EH (cell line): ENCODE data around the gene FAM221A.
"Not testable (repeated sequence)": the region's sequence is repeated elsewhere in the genome, so short reads cannot be mapped to it uniquely, and the experiment has no call there.

Source experiments
- DNase-seq: peaks from one replicate; pipeline ENCODE4 v3.0.0-alpha.2; 2015; ENCODE audit warnings: low read depth

Gene FAM221A, protein sequence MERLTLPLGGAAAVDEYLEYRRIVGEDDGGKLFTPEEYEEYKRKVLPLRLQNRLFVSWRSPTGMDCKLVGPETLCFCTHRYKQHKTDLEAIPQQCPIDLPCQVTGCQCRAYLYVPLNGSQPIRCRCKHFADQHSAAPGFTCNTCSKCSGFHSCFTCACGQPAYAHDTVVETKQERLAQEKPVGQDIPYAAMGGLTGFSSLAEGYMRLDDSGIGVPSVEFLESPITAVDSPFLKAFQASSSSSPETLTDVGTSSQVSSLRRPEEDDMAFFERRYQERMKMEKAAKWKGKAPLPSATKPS

DNA sequence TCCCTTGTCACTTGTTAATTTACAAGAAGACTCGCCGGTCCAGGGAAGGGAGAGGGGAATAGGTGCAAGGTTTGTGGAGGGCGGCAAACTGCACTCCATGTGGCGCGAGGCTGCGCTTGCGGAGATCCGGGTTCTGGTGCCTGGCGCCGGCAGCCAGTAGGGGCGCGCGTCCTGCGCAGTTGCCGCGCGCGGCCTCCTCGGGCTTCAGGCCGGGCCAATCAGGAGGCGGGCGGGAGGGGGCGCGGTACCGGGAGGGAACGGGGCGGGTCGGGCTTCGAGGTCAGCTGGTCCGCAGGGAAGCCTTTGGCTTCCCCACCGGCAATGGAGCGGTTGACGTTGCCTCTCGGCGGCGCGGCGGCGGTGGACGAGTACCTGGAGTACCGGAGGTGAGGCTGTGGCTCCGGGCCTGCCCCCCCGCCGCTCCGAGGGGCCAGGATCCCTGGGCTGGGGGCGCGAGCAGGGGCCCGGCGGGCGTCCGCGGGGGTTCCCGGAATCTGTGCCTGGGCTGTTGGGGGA lies at the start of gene FAM221A:
TSS of gene FAM221A (plus strand) at position 302 of the 516 bp plus-strand sequence. CDS start at position 322, 20 bp downstream.
- DNase-seq: peak; percentile 62

DNA sequence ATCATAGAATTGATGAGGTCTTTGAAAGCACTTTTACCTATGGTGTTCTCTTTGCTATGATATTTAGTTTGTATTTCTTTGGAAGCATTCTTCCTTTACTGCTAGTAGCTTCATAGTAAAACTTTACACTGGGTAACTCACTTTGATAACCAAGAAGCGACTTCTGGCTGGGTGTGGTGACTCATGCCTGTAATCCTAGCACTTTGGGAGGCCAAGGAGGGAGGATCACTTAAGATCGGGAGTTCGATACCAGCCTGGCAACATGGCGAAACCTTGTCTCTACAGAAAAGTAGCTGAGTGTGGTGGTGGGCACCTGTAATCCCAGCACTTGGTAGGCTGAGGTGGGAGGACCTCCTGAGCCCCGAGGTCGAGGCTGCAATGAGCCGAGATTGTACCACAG lies 46.6 kb upstream of the FAM221A start:
- DNase-seq: no peak

DNA sequence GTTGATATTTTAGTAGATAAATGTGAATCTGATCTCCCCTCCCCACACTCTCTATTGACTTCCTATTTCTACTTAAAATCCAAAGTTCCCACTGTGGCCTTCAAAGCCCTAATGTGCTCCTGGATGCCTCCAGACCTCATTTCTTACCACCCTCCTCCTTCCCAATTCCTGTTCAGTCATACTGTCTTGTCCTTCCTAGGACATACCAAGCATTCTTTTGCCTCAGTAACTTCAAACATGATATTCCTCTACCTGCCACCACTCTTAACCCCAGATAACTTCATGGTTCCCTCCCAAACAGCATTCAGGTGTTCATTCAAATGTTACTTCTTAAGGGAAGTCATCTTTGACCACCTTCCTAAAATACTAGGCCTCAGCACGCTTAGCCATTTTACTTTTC lies 34.2 kb upstream of the FAM221A start:
- DNase-seq: no peak

DNA sequence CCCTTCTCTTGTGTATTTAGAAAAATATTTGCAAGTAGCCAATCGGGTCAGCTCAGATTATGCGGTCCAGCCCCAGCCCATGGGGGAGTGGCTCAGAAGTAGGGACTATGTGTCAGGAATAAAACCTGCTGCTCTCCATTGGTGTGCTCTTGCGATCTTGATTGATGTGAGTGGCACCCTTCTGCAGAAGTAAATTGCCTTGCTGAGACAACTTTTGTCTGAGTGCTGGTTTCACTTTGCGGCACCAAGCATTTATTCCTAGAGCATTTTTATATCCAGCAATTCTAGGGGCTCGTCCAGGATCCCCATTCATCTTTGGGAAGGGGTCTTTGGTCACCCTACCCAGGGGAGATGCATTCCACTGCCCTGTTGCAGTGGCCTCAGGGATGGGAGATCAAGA lies 26.1 kb upstream of the FAM221A start:
- no peak for DNase-seq

DNA sequence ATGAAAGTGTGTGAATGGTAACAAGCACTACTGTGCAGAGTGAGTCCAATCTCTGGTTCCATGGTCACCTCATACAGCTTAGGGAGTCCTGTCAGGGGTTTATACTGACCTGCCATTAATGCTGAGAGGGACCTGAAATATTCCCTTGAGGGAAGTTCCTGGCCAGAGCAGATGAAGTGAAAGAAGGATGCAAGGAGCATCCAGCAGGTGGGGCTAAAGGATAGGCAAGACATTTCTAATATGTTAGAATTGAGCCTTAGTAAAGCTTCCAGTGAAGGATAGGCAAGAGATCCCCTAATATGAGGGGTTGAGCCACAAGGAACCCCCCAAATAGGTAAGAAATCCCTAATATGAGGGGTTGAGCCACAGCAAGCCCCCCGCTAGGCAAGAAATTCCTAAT lies 25.5 kb upstream of the FAM221A start:
- peak; percentile 18 for DNase-seq

DNA sequence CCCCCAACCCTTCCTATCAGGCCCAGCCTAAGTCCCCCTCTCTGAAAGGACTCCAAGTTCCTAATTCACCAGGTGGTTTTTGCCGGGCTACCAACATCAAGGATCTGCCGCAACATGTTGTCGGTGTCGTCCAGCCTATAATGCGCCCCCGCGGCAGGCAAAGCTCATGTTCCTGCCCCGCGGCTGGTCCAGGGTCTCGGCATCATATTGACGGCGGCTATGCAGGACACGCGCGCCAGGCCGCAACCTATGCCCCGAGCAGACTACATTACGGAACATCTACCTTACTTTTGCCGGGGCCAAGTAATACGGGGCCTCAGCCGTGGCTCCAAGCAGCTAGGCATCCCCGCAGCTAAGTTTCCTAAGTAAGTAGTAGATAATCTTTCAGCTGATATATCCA lies 24.6 kb upstream of the FAM221A start:
- no peak for DNase-seq

DNA sequence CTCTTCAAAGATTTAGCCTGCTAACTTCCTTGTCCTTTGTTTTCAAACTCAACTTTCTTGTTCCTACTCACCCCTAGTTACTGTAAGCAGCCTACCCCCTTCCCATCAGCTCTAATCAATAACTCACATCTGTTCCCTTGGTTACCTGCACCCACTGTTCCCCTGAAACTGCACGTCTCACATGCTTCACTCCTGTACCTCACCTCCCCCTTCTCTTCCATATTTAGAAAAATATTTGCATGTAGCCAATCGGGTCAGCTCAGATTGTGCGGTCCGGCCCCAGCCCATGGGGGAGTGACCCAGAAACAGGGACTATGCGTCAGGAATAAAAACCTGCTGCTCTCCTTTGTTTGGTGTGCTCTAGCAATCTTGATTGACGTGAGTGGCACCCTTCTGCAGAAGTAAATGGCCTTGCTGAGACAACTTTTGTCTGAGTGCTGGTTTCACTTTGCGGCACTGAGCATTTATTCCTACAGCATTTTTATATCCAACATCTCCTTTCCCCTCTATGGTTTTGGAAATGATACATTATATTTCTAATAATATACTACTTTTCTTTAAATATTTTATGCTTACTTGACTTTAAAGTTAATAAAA lies 21.1 kb upstream of the FAM221A start:
- no peak for DNase-seq

DNA sequence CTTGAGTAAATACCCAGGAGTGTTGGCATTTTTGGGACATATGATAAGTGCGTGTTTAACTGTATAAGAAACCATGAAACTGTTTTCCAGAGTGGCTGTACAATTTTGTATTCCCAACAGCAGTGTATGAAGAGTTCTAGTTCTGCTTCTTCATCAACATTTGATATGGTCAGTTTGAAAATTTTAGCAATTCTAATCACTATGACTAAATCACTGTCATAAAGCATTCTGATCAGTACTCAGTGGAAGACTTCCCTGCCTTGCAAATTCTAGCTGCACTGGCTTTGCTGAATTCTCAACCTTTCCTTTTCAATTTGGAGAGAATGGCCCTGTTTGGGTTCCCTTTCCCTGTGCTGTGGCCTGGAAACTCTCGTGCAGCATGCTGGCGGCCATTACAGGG lies 18.6 kb upstream of the FAM221A start:
- no peak for DNase-seq

DNA sequence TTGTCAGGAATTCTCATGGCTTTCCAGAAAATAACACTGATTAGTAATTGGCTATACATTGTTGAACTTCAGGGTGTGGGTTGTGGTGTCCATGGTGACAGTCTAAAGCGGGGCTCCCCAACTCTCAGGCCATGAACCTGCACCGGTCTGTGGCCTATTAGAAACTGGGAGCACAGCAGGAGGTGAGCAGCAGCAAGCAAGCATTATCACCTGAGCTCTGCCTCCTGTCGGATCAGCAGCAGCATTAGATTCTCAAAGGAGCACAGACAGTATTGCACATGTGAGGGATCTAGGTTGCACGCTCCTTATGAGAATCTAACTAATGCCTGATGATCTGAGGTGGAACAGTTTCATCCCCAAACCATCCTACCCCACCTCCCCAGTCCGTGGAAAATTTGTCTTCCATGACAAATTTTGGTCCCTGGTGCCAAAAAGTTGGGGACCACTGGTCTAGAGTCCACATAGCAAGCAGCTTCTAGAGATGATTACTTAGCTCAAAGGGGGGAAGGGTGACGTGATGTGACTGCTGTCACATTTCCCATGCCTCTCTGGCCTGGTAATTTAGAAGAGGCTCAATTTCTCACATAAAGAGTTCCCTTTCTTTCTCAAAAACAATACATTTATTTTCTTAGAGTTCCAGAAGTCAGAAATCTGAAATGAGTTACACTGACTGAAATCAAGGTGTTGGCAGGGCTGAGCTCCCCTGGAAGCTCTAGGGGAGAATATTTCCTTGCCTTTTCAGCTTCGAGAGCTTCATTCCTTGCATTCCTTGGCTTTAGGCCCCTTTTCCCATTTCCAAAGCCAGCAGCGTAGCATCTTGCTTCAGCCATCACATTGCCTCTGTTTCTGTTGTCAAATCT lies 17.6 kb upstream of the FAM221A start:
- DNase-seq: peak; percentile 21

DNA sequence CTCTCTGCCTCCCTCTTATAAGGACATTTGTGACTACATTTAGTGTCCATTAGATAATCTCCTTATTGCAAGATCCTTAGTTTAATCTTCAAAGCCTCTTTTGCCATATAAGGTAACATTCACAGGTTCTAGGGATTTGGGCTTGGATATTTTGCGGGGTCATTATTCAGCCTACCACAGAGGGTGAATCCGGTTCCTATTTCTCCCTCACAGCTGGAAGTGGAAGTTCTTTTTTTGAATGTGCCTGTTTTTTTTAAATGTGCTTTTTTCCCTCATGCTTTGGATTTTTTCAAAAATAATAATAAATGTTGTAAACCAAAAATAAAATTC lies 17.1 kb upstream of the FAM221A start:
- no peak for DNase-seq

DNA sequence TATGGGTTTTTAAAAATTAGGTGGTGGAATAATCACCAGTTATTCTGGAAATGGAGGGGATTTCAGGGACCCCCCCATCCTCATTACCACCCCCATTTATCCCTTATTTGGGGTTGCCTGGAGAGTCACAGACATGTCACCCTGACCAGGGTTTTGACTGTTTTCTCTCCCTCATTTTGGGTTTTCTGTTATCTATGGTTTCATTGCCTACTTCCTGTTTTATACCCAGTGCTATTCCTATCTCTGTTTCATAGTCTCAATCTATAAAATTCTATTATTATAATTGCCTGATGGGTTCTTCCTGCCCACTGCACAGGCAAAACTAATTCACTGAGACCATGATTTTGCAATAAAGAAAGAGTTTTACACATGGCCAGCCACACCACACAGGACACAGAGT lies 15.9 kb upstream of the FAM221A start:
- no peak for DNase-seq

DNA sequence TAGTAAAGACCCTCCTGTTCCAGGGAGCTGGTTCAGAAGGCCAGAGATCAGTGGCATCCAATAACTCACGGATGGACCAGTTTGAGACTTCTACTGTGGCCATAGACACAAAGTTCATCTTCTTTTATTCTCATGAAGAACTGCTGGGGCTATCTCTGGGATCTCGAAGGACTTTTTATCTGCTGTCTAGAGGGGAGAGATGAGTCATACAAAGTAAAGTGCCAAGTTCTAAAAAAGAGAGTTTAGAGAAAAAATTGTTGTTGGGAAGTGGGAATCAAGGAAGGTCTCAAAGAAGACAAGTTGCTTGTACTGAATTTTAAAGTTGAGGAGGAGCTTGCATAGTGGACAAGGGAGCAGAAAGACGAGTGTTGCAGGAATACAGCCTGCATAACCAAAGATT lies 8.0 kb upstream of the FAM221A start:
- no peak for DNase-seq

DNA sequence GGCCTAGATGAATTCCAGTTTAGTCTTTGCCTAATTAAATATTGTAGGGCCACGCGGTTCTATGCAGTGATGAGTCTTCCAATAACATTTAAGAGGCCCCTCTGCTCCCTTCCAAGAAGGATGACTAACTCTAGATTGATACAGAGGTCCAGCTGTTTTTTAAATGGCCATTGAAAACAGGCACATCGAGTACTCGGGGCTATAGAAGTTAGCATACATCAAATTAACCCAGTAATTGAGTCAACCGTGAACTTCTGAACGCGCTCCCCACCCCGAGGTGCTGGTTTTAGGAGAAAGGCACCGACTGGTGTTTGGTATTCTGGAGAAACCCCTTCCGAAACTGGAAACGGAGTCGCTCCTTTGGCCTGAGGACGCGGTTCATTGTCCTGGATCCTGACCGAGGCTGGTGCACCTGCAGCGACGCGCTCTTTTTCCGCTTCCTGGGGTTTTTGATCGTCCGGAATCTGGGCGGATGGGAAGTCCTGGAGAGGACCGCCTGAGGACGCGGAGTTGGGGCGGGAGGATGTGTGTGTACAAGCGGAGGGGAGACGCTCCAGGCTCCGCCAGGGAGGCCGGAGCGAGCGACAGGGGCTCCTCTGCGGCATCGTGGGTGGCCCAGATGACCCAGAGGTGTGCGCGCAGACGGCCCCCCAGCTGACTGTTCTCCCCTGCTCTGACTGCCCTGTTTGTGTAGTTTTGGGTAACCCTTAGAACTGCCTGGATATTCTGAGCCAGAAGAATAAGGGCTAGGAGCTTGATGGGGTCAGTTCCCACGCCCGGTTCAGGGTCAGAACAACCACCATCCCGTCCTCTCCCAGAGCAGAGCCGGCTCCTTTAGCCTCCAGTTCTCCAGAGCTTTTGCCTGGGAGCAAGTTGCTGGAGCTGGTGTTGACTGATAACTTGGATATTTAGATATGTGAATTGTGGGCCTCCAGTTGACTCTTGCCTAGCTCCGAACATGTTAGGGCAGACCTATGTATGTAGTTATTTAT lies 711 bp downstream of the FAM221A start:
- peak; percentile 33 for DNase-seq

DNA sequence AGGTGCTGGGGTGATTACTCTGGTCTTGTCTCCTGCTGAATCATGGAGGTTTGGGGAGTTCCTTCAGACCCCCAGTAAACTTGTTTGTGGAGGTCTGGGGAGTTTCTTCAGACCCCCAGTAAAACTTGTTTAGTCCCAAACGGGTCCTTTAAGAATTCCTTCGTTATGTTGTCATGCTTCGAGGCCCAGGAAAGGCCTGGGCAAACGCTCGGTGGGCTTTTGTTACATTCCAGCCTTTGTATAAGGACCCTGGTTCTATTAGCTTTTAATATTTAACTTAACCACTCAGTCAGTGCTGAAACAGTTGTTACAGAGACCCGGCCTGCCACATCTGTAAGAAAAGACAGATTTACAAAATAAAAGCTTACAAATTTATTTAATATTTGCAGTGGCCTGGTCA lies 4.0 kb downstream of the FAM221A start:
- not testable (repeated sequence) for DNase-seq

DNA sequence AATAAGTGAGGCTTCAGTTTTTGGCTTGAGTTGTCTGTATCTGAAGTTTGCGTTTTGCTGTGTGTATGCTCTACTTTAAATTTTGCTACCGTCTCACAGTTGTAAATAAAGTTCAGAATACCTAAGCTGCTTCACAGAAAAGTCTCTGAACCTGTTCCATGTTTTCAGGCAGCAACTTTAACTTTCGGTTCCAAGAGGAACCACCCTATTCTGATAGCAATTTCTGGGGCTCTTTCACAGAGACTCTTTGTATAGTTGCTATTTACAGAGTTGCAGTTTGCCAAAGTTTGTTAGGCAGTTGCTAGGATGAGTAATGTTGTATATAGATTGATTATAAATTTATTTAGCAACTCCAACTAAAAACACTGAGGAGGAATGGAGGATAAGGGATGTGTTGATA lies 5.7 kb downstream of the FAM221A start:
- no peak for DNase-seq

DNA sequence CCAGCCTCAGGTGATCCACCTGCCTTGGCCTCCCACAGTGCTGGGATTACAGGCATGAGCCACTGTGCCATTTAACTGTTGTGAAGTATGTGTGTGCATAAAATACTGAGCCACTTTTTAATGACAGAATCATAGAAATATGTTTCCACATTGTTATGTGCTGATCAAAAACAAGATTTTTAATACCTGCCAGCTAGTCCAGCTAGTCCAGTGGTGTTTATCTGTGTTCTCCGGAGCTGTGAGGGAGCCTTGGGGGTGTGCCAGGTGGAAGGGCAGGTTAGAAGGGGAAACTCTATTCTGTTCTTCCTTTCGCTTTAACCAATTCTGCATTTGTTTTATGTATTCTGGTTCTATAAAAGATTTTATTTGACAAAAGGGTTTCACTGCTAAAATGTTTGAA lies 7.0 kb downstream of the FAM221A start:
- no peak for DNase-seq

DNA sequence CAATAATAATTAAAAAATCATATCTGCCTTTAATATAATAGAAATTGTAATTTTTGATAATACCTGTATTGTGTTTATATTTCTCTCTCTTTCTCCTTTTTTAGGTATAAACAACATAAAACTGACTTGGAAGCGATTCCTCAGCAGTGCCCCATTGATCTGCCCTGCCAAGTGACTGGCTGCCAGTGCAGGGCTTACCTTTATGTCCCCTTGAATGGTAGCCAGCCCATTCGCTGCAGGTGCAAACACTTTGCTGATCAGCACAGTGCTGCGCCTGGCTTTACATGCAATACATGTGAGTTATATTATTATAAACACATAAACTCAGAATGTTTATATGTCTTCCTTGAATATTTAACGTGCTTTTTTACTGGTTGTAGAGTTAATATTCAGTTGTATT lies 9.2 kb downstream of the FAM221A start:
- DNase-seq: no peak

DNA sequence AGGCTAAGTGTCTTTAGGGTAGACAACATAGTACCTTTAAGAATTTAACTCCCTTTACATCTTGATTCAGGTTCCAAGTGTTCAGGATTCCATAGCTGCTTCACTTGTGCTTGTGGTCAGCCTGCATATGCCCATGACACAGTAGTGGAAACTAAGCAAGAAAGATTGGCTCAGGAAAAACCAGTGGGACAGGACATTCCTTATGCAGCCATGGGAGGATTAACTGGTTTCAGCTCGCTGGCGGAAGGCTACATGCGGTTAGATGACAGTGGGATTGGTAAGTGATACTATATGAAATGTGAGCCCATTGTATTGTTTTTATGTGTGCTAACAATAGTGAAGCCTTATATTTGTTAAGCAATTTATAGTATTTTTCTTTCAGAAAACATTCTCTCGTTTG lies 11.3 kb downstream of the FAM221A start:
- peak; percentile 4 for DNase-seq

DNA sequence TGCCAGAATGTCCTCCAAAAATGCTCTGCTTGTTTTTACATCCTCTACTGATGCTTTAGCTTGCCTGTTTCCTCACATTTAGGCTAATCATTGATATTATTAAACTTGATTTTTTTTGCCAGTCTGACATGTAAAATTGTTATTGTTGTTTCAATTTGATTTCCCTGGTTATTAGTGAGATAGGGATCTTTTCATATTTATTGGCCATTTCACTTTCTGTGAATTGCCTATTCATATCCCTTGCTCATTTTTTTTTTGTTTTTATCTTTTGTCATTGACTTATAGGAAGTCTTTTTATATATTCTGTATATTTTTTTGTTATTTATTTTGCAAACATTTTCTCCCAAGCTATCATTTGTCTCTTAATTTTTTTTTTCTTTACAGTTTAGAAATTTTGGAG lies 13.2 kb downstream of the FAM221A start:
- DNase-seq: no peak

DNA sequence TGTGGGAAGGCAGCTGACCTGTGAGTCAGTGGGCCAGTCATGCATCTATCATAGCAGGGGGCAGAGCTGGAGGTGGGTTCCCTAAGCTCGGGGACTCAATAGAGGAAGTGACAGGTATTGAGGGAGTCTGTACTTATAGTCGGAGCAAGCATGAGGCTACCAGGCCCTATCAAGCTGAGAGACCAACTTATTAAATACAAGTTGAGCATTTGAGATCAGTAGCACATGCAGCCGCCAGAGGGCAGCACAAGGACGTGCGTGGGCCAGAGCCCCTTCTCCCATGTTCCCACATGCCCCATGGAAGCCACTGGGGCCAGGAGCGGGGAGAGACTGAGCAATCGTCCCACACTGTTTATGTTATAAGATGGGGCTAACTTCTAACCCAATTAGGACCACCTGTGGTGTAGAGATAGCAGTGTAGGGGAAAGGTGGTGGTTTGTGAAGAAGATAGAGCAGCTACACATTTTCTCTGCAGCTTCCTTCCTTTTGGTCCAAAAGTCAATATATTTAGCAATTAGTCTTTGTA lies 17.0 kb downstream of the FAM221A start:
- DNase-seq: peak; percentile 67

DNA sequence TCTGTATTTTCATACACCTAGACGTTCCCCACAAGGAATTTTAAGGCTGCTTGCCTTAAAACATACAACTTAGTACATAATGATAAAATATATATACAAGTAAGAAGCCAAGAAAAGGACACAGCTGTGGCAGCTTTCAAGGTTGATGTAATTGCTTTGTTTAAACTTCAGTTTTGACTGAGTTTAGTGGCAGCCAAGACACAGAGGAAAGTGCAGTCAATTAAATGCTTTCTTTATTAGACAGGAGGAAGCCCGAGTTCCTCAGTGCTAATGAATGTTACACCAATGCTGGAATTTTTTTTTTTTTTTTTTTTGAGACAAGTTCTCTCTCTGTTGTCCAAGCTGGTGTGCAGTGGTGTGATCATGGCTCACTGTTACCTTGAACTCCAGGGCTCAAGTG lies 18.8 kb downstream of the FAM221A start:
- no peak for DNase-seq

DNA sequence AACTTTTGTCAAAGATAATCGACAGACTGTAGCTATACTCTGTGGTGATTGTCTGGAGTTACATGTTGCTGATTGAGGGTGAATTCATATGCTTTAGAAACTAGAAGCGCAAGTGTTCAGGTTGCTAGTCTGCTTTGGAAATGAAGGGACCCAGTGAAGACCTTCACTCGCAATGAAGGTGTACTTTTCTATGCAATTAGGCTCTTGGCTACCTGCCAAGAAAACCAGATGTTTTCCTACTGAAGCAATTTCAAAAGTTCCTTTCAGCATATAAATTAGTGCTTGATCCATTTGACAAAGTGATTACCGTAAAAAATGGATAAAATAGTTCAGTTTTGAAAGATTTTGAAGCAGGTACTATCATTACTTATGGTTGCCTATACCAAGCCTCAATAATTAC lies 20.0 kb downstream of the FAM221A start:
- no peak for DNase-seq
